Esophagus mucosa (tissue), 1 donor: ENCODE data around the gene ASB15. TPM values are rescaled to one million over a fixed set of nuclear protein-coding genes. Genes with fewer than 3 reads are reported as not detected.
"Not testable (repeated sequence)": the region's sequence is repeated elsewhere in the genome, so short reads cannot be mapped to it uniquely, and the experiment has no call there.

Experiments used
- ATAC-seq: fragments of 200-7000 bp; cut with Tn5 transposase; one replicate; pipeline ENCODE4 v1.9.1; 2020
- total RNA-seq: library from RNA; stranded (reverse); gene quantifications from one replicate; pipeline ENCODE4 v1.2.4, GENCODE V29; 2023
- donor health status: DM: yes; HTN: yes; CAD: no.

ASB15 gene
- total RNA-seq, 1 donor from 2014 or later = not detected

GRCh38 chr7:123599766-123600165 is 1.9 kb upstream of the ASB15 start:
- no peak for ATAC-seq

DNA sequence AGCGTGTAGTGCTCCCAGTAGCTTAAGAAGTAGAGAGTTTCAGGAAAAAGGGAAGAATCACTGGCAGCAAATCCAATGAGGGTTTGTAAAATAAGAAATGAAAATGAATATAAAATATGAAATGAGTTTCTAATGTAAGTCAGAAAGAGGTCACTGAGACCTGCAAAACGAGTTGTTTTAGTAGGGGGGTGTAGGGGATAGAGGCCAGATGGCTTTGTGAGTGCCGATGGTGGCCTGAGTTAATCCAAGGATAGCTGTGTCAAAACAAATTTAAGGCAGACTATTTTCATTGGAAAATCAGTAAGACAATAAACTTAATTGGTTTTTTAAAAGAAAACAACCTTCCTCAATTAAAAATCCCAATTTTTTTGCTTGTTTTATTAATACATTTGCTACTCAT is 745 bp upstream of the ASB15 start:
- ATAC-seq = no peak

DNA sequence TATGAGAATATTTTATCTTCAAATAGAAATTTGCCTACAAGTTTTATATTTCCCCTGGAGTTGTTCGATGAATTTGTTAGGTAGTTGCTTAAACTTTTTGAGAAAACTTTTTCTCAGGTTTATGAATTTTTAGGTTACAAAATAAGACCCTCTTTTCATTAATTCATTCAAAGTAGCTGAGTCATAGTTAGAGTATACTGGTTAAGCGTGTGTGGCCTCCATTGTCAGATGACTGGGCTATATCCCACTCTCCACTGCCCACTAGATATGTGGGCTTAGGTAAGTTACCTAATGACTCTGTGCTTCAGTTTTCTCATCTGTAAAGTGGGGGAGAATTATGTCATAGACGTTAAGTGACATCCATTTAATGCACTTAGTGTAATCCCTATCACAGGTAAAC is 1.0 kb downstream of the ASB15 start:
- ATAC-seq = no peak

DNA sequence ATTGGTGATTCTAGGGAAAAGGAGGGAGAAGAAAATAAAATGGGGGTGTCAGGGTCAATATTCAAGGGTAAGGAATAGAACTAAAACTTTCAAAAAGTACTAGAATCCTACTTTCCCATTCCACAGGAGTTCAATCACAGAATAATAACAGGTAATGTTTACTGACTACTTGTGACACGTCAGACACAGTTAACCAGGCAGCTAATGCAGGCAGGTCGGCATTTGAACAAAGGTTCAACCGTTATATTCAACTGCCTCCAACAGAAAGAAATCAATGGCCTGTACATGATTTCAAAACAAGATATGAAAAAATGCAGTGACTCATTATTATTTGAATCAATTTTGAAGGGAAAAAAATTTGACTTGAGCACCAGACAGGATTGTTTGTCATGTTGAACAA is 3.1 kb downstream of the ASB15 start:
- no peak for ATAC-seq

GRCh38 chr7:123607423-123607975 is 5.9 kb downstream of the ASB15 start:
- no peak for ATAC-seq

GRCh38 chr7:123608991-123609882 is 7.6 kb downstream of the ASB15 start:
- no peak for ATAC-seq

GRCh38 chr7:123609883-123610239 is 8.2 kb downstream of the ASB15 start:
- ATAC-seq = no peak

DNA sequence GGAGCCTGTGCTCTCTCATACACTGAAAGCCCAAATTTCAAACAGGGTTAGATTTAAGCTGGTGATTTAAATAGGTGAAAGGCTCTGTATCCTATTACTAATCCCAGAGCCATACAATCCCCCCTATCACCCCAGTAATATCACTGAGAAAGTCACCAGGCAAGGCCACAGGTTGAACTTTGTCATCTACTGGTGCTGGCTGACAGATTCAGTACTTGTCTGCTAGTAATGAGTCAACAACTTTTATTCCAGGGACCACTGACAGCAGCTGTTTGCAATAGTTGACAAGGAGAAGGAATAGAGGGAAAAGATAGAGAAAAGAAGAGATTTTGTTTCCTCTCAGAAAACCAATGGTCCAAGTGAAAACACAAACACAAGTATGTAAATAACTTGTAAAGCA is 10.4 kb downstream of the ASB15 start:
- ATAC-seq = no peak

DNA sequence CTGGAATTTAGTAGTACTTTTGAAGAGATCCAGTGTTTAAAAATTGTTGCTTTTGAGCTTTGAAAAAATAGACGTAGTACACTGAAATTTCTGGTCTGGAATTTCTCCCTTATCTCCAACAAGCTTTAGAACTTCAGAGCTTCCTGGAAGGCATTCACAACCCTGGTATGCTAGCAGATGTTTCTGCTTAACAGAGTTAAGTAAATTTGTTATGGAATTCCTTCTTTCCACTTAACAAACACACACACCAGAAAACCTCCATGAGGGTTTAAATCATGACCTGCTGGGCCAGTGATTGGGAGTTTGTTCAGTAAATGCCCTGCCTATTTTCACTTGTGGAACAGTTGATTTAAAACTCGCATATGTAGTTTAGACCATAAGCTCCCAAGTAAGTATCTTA is 13.7 kb downstream of the ASB15 start:
- ATAC-seq = no peak

- ATAC-seq = no peak
These were observed 14.6 kb downstream of the ASB15 start for GRCh38 chr7:123616223-123616622.

- no peak for ATAC-seq
These were observed 20.1 kb downstream of the ASB15 start for GRCh38 chr7:123621707-123622106.

- ATAC-seq = no peak
These were observed 21.2 kb downstream of the ASB15 start for GRCh38 chr7:123622660-123623386.

DNA sequence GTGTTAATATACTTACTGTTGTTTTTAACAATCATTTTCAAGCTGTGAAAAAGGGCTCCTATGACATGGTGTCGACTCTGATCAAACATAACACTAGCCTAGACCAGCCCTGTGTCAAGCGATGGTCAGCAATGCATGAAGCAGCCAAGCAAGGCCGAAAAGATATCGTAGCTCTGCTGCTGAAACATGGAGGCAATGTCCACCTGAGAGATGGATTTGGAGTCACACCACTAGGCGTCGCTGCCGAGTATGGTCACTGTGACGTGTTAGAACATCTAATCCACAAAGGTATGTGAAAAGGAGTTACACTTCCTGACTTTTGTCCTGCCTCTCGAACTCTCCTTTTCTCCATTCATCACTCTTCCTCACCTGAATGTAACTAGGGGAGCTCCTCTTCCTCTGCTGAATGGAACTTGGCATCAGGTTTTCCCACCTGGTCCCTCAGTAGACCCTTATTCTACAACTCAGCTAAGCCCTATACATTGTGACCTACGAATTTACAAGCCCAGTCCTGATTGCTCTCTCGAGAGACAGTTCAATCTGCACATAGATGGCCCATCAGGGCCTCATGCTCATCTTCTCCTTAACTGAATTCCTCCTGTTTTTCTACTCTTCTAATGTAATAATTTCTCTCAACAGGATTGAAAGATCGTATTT is 23.0 kb downstream of the ASB15 start:
- ATAC-seq = peak; percentile 73

DNA sequence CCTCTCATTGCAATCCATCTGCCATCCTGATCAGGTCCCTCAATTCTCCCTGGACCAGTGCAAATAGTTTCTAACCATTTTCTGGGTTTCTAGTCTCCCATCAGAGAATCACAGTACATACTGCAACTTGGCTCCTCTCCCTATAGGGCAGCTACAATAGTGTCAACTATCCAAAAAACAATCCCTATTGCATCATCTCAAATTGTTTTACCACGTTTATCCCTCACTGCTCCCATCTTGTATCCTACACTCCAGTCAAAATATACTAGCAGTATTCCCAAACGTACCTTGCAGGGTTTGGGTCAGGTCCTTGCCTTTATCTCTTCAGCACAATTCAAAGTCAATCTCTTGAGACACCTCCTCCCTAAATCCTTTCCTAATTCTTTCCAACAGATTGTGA is 23.6 kb downstream of the ASB15 start:
- no peak for ATAC-seq

GRCh38 chr7:123627851-123628250 is 26.2 kb downstream of the ASB15 start:
- ATAC-seq = peak; percentile 55

- ATAC-seq = no peak
These were observed 27.2 kb downstream of the ASB15 start for GRCh38 chr7:123628829-123629228.

DNA sequence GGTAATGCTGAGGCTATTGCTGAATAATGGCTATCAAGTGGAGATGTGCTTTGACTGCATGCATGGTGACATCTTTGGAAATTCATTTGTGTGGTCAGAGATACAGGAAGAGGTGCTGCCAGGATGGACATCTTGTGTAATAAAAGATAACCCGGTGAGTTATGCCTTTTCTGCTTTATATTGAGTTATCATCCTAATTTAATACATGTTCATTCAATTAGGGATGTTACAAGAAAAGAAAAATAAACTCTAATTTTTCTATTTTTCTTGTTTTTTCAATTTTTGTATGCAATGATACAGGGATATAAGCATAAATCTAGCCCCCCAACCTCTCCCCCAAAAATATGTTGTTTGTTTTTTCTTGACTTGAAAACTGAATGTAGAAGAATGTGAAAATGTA is 27.7 kb downstream of the ASB15 start:
- ATAC-seq = no peak

- no peak for ATAC-seq
These were observed 31.2 kb downstream of the ASB15 start for GRCh38 chr7:123632808-123633207.

- ATAC-seq = no peak
These were observed 31.9 kb downstream of the ASB15 start for GRCh38 chr7:123633553-123633952.

DNA sequence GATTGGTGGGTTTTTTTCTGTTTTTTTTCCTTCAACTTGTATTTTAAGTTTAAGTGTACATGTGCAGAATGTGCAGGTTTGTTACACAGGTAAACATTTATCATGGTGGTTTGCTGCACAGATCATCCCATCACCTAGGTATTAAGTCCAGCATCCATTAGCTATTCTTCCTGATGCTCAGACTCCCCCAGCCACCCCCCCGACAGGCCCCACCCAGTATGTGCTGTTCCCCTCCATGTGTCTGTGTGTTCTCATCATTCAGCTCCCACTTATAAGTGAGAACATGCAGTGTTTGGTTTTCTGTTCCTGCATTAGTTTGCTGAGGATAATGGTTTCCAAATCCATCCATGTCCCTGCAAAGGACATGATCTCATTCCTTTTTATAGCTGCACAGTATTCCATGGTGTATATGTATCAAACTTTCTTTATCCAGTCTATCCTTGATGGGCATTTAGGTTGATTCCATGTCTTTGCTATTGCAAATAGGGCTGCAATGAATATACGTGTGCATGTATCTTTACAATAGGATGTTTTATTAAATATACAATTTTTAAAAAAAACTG is 32.5 kb downstream of the ASB15 start:
- ATAC-seq = not testable (repeated sequence)

GRCh38 chr7:123635551-123636359 is 34.1 kb downstream of the ASB15 start:
- no peak for ATAC-seq

GRCh38 chr7:123637203-123637602 is 35.6 kb downstream of the ASB15 start:
- ATAC-seq = no peak
